ENCODE results near the gene INTS14.

DNA sequence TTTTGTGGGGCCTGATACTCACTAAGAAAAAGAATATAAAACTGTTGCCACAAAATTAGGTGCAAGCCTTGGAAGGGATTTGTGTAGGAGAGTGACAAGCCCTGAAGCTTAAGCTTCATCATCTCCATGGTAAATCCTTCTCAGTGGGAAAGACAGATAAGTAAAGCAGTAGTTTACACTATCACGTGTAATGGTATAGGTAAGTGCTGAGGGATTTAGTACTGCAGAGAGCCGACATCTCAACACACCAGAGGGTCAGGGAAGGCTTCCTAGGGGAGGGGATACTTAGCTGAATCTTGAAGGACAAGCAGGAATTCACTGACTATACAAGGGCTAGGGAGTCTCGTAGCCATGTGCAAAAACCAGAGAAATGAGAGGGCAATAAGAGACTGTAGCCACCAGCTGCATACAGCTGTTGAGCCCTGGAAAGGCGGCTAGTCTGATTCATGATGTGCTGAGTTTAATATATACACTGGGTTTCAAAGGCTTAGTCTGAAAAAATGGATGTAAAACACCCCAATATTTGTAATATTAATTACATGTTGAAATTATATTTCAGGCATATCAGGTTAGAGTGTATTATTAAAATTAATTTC, 21.9 kb upstream of the INTS14 start:
- no peak for TF ChIP-seq POLR2A (IDR thresholded peaks at IDR 0.05)
- TF ChIP-seq, protein P1, sequence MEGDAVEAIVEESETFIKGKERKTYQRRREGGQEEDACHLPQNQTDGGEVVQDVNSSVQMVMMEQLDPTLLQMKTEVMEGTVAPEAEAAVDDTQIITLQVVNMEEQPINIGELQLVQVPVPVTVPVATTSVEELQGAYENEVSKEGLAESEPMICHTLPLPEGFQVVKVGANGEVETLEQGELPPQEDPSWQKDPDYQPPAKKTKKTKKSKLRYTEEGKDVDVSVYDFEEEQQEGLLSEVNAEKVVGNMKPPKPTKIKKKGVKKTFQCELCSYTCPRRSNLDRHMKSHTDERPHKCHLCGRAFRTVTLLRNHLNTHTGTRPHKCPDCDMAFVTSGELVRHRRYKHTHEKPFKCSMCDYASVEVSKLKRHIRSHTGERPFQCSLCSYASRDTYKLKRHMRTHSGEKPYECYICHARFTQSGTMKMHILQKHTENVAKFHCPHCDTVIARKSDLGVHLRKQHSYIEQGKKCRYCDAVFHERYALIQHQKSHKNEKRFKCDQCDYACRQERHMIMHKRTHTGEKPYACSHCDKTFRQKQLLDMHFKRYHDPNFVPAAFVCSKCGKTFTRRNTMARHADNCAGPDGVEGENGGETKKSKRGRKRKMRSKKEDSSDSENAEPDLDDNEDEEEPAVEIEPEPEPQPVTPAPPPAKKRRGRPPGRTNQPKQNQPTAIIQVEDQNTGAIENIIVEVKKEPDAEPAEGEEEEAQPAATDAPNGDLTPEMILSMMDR (IDR thresholded peaks at IDR 0.05): no peak

Measured in uterus (tissue), 2 donors.